NCI-H1105 (cell line): ENCODE data around the gene FOXK1.

Source experiments
- DNase-seq: peaks from one replicate; lab custom pipeline; 2025; lab: John Stamatoyannopoulos, UW

Gene FOXK1

DNA sequence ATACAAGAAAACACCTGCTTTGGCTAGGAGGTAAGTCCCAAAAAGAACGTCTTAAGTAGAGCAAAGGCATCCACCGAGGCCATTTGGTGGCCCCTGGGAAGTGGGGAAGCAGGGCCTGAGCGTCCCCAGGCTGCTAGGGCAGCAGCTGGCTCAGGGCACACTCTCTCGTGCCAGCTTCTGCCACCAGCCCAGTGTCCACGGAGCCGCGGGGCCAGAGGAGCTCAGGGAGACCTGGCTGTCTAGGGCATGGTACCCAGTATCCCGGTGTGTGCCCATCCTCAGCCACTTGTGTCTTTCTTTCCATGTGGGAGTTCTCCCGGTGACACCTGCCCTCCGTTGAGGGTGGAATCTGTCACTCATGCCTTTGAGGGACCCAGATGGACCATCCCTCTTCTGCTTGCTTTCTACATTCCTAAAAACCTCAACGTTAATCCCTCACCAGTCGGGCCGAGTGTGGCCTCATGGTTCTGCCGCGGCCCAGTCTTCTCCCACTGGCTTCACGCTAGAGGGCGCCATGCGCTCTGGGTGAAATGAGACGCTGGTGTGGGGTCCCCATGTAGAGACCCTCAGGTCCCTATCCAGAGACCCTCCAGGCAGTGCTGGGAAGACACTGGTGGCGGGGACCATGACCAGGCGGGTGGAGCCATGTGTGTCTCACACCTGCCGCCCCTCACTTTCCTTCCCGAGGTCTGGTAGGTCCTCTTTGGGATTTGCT is 83.8 kb downstream of the FOXK1 start:
- no peak for DNase-seq

DNA sequence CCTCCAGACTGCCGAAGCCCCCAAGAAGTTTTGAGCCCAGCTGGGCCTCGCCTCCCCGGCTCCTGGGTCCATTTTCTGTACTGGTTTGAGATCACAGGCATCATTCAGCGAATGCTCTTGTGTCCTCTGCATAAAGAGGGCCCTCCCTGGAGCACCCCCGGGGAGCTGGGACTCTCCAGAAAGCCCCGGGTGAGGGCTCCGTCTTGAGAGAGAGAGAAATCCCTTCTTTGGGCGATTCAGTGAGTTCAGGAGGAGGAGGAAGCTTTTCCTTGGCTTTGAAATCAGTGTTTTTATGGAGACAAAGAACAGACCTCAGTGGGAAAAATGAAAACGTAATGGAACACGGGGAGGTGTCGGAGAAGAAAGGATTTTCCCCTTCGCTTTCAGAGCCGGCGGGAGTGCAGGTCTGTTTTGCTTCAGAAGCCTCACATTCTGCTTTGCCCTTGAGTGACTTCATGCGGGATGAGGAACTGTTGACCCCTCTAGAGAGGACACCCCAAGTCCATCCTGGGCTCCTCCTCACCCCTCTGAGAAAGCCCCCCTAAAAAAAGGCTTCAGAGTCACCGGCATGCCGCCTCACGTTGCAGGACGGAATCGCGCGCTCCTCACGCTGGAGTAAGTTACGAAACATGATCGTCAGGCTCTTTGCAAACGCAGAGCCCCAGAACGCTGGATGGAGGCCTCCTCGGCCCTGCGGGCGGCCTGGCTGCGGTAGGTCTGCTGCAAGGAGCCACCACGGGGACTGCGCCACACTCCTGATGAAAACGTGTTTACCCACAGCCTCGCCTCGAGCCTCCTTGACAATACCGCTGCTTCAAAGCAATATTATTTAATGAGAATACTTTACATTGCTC is 84.8 kb downstream of the FOXK1 start:
- DNase-seq = no peak

DNA sequence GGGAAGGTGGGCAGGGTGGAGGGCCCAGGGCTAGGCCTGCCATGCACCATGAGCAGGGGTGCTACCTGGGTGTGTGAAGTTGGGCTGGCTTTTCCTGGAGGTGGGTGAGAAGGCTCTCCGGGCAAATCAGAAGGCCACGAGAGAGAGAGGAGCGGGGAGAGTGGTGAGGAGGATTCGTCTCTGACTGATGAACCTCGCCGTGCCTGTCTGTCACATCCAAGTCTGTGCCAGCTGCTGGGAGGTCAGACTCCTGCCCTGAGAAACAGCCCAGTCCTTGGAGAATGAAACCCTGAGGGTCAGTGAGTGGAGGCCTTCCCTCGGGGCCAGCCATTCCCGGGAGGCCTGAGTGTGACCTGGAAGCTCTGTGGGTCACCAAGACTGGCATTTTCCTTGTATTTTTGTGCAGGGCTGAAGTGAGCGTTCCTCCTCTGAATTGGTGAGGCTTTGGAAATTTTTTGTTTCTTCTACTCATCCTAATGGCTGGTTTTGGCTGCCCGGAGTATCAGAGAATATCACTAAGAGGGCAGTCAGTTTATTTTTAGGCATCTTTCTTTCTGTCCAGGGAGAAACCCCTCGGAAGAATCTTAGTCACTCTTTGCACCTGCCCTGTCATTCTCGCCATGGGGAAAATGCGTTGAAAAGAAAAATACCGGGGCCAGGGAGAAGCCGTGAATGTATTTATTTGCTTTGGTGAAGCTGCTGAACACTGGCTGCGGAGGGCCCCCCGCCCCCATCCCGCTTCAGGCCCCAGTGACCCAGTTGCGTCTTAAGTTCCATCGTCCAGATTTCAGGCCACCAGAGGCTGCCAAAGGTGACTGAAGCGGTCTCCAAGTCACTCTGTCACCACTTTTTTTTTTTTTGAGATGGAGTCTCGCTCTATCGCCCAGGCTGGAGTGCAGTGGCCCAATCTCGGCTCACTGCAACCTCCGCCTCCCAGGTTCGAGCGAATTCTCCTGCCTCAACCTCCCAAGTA is 86.8 kb downstream of the FOXK1 start:
- no peak for DNase-seq

DNA sequence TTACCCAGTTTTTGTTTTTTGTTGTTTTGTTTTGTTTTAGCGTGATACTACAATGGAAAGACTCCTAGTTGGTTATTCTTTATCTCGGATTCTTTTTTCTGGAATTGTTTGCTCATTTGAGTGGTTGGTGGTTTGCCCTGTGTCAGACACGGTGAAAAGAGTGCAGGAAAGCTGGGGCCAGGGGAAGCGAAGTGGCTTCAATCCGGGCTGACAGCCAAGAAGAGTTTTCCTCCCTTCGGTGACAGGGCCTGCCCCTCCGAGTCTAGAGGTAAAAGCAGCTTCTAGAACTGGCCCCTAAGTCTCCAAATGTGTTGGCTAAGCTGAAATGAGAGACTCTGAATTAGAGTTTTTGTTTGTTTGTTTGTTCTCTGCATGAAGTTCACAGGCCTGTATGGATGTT is 87.7 kb downstream of the FOXK1 start:
- DNase-seq = peak; percentile 2

DNA sequence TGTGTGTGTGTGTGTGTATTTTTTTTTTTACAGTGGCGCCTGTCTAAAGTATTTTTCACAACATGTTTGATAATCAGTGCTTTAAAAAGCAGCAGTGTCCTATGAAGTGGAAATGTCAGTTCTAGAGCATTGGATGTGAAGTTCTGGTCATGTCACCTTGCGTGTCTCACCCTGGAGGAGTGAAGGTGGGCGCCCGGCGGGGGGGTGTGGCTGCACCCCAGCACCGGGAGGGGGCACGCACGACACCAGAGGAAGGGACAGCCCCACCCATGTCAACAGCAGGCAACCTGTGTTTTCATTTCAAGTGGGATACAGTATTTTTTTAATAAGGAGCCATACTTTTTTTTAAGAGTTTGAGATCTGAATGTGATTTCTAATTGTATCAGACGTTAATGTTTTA is 88.8 kb downstream of the FOXK1 start:
- no peak for DNase-seq

DNA sequence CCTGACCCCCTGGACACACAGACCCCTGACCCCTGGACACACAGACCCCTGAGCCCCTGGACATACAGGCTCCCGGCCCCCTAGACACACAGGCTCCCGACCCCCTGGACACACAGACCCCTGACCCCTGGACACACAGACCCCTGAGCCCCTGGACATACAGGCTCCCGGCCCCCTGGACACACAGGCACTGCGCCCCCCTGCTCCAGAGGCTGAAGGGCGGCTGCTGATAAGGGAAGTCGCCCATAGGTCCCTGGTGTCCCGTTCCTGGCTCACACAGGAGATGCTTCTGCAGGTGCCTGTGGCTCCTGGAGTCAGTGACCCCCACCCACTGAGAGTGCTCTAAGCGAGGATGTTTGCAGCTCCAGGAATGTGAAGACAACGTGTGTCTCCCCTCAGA is 89.6 kb downstream of the FOXK1 start:
- no peak for DNase-seq

DNA sequence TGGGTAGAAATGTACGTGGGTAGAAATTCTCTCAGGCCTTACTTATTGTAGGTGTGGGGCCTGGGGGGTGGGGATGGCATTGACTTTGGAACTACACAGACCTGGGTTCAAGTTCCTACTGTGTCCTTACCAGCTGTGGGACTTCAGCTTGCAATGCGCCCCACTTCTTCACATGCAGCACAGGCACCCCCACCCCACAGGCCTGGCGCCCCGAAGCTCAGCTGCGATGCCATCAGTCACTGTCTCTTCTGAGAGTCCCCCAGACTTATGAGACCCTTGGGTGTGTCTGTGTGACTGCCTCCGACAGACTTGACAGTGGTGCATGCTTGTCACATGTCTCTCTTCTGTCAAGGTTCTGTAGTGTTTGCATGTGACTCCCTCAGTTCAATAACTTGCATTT is 90.2 kb downstream of the FOXK1 start:
- no peak for DNase-seq

DNA sequence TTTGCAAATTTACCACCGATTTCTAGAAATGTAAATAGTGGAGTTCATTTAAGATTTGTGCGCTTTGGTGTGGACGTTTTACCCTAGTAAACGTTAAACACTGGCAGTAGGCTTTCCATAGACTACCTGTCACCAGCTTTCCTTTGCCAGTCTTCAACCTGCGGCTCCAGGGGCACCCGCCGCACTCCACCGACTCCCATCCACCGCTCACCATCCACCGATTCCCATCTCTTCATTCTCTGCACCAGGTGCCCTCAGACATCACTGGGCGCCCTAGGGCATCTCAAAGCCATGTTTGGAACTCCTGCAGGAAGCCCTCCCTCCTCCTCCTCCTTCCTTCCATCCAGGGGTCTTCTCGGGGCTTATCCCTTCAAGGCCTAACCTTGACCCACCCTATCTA is 91.9 kb downstream of the FOXK1 start:
- DNase-seq = no peak

DNA sequence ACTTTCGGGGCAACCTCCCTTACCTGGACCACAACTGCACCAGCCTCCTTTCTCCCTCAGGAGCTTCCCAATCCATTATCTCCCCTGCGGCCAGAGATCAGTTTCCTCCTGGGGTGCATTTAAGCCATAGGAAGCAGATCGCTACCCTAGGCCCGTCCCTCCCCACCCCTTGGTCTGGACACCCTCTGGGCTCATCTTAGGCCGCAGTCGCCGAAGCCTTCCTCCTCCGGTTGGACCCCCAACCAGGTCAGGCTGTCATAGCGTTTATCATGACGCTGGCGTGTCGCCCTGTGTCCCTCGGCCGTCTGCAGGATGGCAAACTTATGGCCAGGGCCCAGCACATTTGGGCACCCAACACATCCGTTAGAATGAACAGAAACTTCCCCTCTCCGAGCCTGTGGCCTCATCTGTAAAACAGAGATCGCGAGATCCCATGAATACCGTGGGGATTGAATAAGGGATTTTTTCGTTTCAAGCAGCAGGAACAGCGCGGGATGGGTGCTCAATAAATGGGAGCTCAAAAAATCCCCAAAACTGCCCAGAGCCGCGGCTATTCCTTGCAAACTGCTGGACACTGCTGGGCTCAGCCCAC is 92.7 kb downstream of the FOXK1 start:
- no peak for DNase-seq

DNA sequence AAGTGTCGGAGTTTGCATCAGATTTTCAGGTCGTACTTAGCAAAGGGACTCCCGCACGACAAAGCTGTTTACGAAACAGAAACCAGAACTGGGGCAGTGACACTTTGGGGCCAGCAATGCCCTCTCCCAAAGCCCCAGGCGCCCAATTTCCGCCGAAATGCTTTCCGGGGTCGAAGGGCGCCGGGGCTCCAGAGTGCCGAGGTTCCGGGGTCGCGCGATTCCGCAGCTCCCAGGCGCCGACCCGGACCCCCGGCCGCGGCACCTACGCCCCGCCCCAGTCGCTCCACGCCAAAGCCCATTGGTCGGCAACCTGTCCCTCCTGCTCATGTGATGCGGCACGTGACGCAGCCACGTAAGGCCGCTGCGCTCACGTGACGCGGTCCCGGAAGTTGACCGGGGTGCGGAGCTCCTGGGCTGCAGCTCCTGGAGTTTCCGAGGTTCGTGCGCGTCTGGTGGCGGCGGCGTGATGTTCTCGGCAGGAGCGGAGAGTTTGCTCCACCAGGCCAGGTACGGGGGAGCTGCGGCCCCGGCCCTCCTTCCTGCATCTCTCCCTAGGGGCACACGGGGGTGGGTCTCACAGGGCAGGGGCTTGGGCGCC is 93.3 kb downstream of the FOXK1 start, which contains the start of gene AP5Z1:
TSS of gene AP5Z1 (plus strand) at position 374 of the 598 bp plus-strand sequence. CDS start at position 467, 93 bp downstream.
- DNase-seq = peak; percentile 95

DNA sequence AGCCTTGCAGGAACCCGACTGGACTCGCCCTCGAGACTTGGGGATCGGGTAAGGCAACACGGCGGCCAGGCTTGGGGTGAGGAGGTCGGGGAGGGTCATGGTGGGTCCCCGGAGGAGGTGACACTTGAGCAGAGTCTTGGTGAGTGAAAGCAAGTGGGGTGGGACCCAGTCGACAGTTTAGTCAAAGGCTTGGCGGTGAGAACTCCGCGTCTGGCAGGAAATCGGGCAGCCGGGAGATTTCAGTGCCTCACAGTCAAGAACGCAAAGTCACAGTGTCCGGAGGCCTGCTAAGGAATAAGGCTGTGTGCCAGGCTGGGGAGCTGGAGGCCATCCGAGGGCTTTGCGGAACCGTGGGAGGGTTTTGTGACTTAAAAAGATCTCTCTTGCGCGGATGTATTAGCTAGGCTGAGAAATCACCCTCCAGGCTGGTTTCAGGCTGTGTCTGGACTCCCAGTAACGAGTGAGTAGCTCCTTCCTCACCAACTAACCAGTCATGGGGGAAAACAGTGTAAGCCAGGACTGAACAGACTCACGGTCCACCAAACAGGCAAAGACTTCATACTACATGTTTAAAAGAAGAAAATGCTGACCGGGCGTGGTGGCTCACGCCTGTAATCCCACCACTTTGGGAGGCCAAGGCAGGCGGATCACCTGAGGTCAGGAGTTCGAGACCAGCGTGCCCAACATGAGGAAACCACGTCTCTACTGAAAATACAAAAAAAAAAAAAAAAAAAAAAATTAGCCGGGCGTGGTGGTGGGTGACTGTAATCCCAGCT is 93.9 kb downstream of the FOXK1 start:
- no peak for DNase-seq

DNA sequence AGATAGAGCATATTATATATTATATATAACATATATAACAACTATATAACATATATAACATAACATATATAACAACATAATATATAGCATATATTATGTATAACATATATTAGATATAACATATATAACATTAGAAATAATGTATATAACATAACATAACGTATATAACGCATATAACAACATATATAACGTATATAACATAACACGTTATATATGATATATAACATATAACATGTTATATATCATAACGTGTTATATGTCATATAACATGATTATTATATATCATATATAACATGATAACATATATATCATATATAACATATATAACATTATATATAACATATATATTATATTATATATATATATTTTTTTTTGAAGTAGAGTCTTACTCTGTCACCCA is 97.0 kb downstream of the FOXK1 start:
- no peak for DNase-seq

DNA sequence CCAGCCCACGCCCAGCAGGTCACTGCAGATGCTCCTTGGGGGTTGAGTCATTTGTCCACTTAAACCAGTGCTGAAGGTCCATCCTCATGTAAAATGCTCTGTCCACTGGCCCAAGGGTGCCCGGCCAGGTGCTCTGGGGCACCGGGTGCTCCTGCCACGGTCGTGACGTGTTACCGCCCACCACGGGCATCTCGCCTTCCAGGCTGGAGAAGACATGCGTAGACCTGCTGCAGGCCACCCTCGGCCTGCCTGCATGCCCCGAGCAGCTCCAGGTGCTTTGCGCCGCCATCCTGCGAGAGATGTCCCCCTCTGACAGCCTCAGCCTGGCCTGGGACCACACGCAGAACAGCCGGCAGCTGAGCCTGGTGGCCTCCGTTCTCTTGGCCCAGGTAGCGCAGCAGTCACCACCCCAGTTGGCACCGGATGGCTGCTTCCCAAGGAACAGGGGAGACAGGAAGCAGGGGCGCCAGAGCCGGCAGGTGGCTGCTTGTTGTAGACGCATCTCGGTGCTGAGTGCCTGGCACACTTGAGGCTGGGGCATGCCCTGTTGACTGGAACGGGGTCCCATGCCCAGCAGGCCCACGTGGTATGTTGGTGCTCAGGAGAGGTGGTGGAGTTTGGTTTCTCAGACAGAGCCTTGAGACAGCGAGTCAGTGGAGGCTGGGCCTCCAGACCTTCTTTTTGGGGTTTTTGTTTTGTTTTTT is 99.4 kb downstream of the FOXK1 start:
- DNase-seq = no peak

DNA sequence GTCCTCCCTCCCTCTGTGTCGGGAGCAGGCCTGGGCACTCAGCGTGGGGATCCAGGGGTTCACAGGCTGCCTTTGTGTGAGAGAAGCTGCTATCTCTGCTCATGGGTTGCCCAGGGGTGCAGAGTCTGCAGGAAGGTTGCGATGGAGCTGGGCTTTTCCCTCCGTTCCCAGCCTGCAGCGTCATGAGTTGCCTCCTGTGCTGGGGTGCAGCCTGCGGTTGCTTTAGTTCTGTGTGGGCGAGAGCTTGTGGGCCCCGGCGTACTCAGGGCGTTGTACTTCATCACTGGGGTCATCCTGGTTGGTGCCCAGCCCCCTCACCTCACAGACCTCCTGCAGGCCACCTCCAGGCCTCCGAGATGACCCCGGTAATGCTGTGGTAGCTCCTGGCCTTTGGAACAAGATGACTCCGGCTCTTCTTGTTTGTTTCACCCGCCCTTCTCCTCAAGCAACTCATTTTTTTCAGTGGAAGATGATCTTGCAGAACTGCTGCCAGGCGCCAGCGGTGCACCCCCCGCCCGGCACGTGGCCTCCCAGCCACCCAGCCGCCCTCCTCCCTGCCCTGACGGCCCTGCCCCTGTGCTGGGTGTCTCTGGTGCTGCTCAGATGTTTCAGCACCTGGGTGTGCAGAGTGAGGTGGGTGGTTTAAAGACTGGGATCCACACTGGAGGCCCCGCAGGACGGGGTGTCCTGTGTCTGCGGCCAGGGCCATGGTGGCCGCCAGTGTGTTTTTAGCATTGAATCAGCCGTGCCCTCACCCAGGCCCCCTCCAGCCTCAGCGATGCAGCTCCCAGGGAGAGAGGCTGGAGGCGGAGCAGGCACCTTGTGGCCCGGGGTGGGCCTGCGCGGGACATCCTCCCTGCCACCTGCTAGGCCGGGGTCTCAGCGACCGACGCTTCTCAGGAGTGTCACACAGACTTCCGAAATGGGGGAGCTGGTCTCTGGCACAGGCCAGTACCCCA is 100.5 kb downstream of the FOXK1 start:
- DNase-seq = no peak

DNA sequence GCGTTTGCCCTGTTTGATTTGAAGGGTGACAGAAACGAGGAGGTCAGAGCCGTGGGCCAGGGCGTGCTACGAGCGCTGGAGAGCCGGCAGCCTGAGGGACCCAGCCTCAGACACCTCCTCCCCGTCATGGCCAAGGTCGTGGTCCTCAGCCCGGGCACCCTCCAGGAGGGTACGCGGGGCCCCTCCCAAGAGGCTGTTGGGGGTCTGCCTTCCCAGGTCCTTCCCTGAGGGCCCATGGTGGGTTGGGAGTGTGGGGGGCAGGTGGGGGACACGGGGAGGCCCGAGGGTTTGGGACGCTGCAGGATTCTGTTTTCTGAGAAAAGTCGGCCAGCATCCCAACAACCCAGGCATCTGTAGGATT is 101.2 kb downstream of the FOXK1 start:
- no peak for DNase-seq

DNA sequence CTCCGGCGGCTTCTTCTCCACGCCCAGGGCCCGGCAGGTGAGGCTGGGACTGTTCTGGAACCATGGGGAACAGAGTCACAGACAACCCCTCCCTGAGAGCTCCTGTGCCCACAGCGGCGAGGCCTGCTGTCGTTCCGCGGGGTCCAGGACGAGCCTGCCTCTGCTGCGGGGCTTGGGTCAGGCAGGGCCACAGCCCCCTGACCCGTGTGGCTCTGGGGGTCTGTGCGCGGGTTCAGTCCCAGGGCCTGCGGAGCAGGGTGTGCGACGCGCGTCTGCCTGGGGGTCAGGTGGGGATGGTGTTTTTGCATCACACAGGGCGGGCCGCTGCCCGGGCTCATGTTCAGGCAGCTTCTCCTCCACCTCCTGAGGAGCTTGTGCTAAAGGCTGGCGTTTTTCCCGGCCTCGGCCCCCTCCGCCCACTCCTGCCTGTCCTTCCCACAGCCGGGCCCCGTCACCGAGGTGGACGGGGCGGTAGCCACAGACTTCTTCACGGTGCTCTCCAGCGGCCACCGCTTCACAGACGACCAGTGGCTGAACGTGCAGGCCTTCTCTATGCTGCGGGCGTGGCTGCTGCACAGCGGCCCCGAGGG is 101.8 kb downstream of the FOXK1 start:
- DNase-seq = no peak

DNA sequence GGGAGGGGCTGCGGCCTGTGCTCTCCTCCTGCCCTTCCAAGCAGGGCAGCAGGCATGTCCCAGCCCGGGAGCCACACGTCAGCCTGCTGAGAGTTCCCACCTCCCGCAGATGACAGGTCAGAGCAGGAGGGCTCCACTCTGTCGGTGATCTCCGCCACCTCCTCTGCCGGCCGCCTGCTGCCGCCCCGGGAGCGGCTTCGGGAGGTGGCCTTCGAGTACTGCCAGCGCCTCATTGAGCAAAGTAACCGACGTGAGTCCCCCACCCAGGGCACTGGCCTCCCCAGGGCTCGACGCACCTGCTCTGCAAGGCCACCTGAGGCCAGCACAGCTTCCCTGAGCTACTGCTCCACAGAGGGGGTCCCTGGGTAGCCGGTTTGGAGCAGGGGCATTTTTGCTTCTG is 102.7 kb downstream of the FOXK1 start:
- DNase-seq = no peak

DNA sequence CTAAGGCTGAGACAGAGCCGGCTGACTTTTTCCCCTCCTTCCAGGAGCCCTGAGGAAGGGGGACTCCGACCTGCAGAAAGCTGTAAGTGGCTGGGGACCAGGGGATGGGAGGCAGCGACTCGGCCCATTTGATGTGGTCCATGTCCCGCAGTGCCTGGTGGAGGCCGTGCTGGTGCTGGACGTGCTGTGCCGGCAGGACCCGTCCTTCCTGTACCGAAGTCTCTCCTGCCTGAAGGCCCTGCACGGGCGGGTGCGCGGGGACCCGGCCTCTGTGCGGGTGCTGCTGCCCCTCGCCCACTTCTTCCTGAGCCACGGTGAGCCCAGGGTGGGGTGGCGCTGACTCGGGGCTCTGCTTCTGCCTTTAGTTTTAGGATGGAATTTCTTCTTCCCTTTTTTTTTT is 103.3 kb downstream of the FOXK1 start:
- DNase-seq = no peak

DNA sequence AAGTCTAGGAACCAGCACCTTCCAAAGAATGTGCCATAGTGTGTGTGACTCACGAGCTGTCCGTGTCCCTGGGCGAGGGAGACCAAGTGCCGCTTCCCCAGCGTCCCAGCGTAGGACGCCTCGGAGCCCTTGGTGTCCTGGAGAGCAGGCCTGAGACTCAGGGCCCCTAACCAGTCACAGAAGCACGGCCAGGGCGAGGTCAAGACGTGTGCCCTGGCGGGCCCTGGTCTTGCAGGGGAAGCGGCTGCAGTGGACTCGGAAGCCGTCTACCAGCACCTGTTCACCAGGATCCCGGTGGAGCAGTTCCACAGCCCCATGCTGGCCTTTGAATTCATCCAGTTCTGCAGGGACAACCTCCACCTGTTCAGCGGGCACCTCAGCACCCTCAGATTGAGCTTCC is 103.9 kb downstream of the FOXK1 start:
- no peak for DNase-seq
